NCI-H1436 treated with DMSO at 0.1 percent for 48 hours (cell line): ENCODE results near the gene PYGO2.

Experiments
- DNase-seq: peaks from one replicate; lab custom pipeline; 2025; lab: John Stamatoyannopoulos, UW

Gene PYGO2

GRCh38 chr1:154960446-154961136, 991 bp downstream of the PYGO2 start:
- DNase-seq: no peak

GRCh38 chr1:154959426-154959780, 2.2 kb downstream of the PYGO2 start:
- DNase-seq: no peak

DNA sequence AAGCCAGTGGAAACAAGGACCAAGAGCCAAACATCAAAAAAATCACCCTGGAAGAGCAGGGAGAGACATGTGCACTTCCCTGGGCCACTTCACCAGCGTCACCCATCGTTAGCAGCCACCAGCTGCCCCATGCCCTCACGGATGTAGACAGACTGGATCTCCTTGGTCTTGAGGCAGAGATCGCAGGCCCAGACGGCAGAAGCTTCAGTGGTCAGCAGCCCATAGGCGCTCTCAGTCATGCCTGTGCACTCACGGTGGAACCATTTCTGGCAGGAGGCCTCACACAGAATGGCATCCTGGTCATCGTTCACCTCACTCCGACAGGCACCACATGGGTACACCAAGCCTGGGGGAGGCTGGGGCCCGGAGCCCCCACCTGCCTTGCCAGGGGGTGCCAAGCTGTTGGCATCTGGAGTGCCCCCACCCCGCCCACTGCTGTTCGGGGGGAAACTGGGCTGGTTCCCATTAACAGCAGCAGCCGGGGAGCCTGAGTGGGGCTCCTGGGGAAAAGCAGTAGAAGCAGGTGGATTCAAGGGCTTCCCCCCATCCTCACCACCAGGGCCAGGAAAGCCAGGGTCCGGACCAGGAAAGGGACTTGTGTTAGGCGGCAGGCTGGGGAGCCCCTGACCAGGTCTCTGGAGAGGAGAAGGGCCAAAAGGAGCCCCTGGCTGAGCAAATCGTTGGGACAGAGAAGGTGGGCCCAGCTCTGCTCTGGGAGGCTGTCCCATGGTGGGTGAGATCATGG, 2.7 kb downstream of the PYGO2 start:
- no peak for DNase-seq

- DNase-seq: no peak
Measured at GRCh38 chr1:154958036-154958435, 3.5 kb downstream of the PYGO2 start.

GRCh38 chr1:154957091-154957657, 4.4 kb downstream of the PYGO2 start:
- DNase-seq: no peak

GRCh38 chr1:154956544-154956941, 5.0 kb downstream of the PYGO2 start:
- no peak for DNase-seq

DNA sequence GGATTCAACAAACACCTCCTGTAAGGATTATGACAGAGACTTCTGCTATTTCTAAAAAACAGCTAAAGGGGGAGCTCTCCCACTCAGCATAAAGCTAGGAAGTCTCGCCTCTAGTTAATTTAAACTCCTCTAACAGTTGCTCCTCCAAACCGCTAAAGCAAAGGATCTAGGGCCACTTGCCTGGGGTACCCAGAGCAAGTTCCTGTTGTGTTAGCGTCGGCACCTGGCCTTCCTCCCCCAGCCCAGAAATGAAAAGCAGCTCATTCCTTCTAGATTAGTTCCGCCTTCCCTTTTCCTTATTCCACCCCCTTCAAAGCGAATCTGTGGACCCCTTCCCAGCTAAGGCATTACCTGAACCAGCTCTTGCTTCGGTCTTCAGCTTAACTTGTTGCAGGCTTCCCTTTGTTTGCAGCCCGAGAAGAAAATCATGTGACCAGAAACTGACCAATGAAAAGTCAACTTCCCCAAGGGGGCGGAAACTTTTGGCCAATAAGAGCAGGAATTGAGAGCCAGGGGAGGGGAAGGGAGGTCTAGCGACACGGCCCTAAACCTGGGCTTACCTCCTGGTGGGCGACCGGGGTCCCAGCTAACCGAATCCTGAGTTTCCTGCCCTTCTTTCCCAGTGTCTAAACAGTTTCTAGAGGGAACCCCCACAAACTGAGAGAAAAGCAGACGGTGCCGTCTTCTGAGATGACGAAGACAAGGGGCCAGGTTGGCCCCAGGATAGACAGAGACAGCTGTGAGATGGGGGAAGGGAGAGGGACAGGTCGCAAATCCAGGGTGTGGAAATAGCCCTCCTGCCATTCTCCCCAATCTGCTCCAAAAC, 5.7 kb downstream of the PYGO2 start, which contains the start of gene PBXIP1:
Gene PBXIP1, minus strand, starts transcription at position 382 of the 826 bp plus-strand sequence. CDS start 2,378 bp downstream, outside the sequence.
- peak; percentile 49 for DNase-seq

GRCh38 chr1:154955039-154955717, 6.4 kb downstream of the PYGO2 start:
- no peak for DNase-seq

DNA sequence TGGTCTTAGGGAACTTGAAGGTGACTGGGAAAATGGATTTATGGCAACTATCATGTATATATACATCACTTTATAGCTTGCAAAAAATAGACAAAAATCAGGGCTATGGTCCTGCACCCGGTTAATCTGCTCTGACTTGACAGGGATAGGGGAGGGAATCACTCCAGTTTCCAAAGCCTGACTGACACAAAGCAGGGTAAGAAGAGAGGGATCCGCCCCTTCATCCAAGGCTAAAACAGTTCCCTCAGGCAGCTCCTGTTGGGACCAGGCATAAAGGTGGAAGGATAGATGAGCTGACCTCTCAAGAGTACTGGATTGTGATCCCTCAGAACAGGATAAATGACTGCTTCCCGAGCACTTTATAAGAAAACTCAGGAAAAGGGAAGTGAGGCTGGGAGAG, 7.0 kb downstream of the PYGO2 start:
- DNase-seq: no peak

DNA sequence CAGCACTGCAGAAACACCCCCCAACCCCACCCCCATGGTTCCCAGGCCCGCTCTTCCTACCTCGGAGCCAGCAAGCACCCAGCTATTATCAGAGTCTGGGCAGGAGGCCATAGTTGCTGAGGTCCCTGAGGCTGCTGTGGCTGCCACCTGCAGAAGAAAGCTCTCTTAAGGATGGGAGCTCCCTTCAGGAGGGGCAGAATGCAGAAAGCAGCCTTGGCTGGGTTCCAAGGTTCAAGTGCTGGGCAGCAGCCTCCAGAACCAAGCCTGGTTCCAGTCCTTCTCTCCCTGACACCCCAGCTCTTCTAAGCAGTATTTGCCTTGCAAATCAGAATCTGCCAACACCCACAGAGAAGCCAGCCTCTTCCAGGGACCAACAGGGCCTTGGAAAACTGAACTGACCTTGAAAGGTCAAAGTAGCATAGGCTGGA, 8.0 kb downstream of the PYGO2 start:
- DNase-seq: no peak

- DNase-seq: no peak
Measured at GRCh38 chr1:154952664-154953063, 8.9 kb downstream of the PYGO2 start.

DNA sequence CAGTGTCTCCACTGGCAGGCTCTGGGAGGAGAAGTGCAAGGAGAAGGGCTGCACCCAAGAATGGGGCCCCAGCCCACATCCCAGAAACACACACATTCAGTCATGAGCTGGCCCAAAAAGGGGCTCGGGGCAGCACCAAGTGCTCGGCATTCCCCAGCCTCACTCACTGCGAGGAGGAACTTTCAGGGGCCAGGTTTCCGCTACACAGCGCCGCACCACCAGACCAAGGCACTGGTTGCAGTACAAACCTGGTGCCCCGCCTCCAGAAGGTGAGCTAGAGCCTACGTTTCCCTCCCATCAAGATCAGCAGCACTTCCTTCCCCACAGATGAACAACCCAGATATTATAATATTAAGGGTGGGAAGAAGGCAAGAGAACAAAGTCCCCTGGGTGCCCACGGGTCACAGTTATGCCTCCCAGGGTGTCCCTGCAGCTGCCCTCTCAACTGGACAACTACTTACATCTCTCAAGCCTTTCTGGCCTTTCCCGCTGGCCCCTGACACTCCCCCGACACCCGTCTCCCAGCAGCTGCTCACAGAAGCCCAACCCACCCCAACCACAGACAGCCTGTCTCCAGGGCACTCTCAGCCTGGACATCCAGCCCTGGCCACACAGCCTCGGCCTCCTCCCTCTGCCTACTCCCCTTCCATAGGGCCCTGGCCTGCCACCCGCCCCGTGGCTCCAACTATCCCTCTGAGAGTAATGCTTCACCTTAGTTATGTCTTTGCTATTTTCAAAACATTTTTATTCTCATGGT, 9.5 kb downstream of the PYGO2 start:
- DNase-seq: no peak

- DNase-seq: no peak
Measured at GRCh38 chr1:154948079-154948478, 13.5 kb downstream of the PYGO2 start.

- no peak for DNase-seq
Measured at GRCh38 chr1:154945962-154946850, 15.4 kb downstream of the PYGO2 start.

DNA sequence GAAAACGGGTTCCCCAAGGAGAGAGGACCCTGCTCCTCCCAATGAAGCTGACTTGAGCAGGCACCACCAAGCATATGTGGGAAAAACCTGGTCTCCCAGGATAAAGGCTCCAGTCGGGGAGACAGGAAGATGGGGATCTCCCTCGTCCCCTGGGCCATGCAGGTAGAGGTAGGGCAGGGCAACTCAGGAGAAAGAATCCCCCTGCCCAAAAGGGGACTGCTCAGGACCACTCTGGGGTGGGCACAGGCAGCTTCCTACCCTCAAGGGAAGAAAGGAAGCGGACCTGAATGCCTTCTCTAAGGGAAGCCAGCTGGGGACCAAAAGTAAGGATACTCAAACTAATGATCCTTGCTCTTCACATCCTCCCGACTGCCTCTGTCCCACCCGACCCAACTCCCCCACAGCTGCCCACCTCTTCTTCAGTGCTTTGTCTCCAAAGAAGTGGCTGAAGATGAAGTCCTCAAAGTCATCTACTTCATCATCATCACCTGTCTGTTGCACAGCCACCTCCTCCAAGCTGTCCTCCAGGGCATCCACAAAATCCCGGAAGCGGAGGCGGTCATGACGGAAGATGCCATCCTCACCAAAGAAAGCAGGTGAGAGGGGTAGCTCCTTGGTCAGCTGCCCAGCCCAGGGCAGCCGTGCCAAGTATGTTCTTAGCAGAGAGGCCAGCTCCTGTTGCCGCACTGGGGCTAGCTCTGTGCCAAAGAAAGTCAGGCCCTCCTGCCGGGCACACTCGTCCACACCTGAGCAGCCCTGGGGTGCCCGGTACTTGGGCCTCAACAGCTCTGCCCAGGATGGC, 16.2 kb downstream of the PYGO2 start:
- DNase-seq: no peak

DNA sequence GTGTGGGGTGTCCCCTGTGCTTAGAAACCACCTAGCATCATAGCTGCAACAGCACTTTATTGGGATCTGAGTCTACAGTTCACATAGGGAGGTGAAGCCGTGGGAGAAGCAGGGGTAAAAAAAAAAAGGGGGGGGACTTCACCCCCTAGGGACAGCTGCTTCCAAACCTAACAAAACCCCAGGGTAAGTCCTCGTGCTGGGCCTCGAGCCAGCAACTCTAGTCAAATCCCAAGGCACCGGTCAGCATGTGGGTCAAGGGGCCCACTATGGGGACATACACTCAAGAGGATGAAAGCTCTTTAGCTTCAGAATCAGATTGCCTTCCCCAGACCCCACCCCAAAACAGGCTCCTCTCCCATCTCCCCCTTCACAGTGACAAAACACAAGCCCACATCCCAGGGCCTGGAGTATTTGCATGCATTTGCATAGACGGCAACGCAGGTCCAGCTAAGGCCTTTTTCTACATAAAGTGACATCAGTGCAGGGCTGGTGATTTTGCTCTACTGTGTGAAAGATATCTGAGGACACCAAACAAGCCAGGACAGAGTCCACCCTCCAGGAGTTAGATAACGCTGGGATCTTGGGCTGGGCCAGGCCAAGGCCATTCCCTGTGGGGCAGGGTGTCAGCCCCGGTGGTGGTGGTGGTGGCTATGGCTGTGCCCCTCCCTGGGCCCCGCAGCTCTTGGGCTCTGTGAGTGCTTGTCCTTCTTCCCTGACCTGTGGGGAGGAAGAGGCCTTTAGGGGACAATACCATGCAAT, 17.0 kb downstream of the PYGO2 start:
- DNase-seq: no peak

DNA sequence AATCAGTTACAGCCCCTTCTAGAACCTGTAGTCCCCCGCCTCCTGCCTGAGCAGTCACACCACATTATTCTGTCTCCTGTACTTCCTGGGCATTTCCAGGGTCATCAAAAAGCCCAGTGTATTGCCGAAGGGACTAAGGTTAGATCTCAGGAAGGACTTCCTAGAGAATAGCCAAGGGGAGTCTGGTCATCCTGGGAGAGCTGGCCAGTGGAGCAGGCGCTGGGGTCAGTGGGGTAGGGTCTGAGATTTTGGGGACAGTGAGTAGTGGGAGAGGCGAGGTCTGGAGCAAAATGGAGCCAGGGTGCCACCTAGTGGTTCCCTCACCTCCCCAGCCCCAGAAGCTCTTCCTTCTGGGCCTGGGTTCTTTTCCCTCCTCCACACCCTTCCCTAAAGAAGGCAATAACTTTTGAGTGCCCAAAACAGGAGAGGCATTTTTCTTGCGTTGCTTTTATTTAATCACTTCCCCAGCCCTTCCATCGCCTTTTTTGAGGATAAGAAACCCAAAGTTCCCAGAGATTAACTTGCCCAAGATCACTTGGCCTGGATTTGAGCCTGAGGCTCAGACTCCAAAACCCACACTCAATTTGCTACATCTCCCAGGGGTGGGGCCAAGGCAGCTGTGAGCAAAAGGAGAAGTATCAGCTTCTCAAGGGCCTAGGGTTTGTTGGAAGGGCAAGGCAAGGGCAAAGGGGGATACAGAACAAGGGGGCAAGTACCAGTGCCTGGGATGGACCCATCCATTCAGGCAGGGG, 17.8 kb downstream of the PYGO2 start:
- no peak for DNase-seq
